WTC11 (cell line): Measurements from ENCODE around the gene SLC44A1.

Experiments used
- ELF4 ChIP-seq: sonication (generic); formaldehyde crosslinking; IDR thresholded peaks from 2 replicates; pipeline ENCODE4 v1.8.1; 2022; ENCODE audit warnings: low read depth, mild to moderate bottlenecking, moderate library complexity, missing genetic modification reagents
- IRF2 ChIP-seq: sonication (generic); formaldehyde crosslinking; IDR thresholded peaks from 2 replicates; pipeline ENCODE4 v1.8.0; 2022; ENCODE audit warnings: low read depth, missing genetic modification reagents, borderline replicate concordance
- NFATC4 ChIP-seq: fragments of 250-450 bp; sonication (Bioruptor Pico); IDR thresholded peaks from 2 replicates; pipeline ENCODE4 v1.9.0; 2021; ENCODE audit warnings: mild to moderate bottlenecking
- NFYB ChIP-seq: sonication (generic); formaldehyde crosslinking; conservative IDR thresholded peaks from 2 replicates; pipeline ENCODE4 v1.8.0; 2022; ENCODE audit warnings: low read depth, missing genetic modification reagents
- RELA ChIP-seq: sonication (generic); formaldehyde crosslinking; IDR thresholded peaks from 2 replicates; pipeline ENCODE4 v1.8.1; 2022; ENCODE audit warnings: missing genetic modification reagents, mild to moderate bottlenecking, borderline replicate concordance
- TCF7 ChIP-seq: sonication (generic); formaldehyde crosslinking; IDR thresholded peaks from 2 replicates; pipeline ENCODE4 v1.8.0; 2022; ENCODE audit warnings: mild to moderate bottlenecking, low read depth, missing genetic modification reagents, moderate library complexity
- ZNF121 ChIP-seq: sonication (generic); formaldehyde crosslinking; IDR thresholded peaks from 2 replicates; pipeline ENCODE4 v1.8.0; 2023; ENCODE audit warnings: missing genetic modification reagents
- TF ChIP-seq, protein P1 (sequence below): fragments of 200-600 bp; IDR thresholded peaks from 2 replicates; pipeline ENCODE4 v1.8.0; 2022; ENCODE audit warnings: antibody characterized with exemption

DNA sequence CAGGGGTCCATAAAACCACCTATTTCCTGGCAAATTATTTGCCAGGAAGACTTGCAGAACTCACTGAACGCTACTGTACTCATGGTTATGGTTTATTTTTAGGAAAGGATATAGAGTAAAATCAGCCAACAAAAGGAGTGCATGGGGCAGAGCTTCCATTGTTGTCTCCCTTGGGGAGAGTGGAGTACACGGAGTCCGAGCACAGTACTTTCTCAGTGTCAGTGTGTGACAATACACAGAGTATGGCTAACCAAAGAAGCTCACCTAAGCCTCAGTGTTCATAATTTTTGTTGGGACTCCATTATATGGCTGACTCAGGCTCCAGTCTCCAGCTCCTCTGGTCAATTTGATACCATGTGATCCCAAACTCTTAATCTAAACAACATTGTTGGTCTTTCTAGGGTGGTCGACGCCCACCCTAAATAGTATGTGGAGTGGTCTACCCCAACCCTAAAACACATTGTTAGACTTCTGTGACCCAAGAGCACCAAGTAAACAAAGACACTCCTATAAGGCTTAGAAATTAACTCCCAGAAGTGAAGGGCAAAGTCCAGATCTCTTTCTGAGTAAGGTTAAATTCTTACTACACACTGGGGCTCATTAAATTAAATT, 74.9 kb downstream of the SLC44A1 start:
- TF ChIP-seq ELF4 (CRISPR knock-in tag) (no peak), RELA (no peak), NFATC4 (no peak), TCF7 (CRISPR knock-in tag) (no peak), ZNF121 (CRISPR knock-in tag) (no peak), IRF2 (CRISPR knock-in tag) (no peak), NFYB (no peak)
- TF ChIP-seq, protein P1, sequence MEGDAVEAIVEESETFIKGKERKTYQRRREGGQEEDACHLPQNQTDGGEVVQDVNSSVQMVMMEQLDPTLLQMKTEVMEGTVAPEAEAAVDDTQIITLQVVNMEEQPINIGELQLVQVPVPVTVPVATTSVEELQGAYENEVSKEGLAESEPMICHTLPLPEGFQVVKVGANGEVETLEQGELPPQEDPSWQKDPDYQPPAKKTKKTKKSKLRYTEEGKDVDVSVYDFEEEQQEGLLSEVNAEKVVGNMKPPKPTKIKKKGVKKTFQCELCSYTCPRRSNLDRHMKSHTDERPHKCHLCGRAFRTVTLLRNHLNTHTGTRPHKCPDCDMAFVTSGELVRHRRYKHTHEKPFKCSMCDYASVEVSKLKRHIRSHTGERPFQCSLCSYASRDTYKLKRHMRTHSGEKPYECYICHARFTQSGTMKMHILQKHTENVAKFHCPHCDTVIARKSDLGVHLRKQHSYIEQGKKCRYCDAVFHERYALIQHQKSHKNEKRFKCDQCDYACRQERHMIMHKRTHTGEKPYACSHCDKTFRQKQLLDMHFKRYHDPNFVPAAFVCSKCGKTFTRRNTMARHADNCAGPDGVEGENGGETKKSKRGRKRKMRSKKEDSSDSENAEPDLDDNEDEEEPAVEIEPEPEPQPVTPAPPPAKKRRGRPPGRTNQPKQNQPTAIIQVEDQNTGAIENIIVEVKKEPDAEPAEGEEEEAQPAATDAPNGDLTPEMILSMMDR, result no peak
